Kidney (tissue), 14 donors: ENCODE measurements around the gene MBD3L5. TPM values are rescaled to one million over a fixed set of nuclear protein-coding genes. Genes with fewer than 3 reads are reported as not detected.

ENCODE experiments used
- DNase-seq, 5 donors: peaks; one replicate each; pipeline ENCODE4 v3.0.0-alpha.2; 2013 to 2020
- FAIRE-seq: peaks from 2 replicates; lab custom pipeline; 2012; peaks lifted over from hg19 to GRCh38; lab: Jason Lieb, UNC
- H3K27ac ChIP-seq, 2 donors: one replicate each; pipeline ENCODE4 v1.7.0; 2013; ENCODE audit warnings: low read depth in 2 of 2, low read length in 2 of 2, inconsistent platforms in 1 of 2
- H3K27me3 ChIP-seq: one replicate; pipeline ENCODE4 v1.7.1; 2013; ENCODE audit warnings: low read length, inconsistent platforms; ENCODE audit not compliant: control insufficient read depth, insufficient read depth
- H3K36me3 ChIP-seq, 3 donors: one replicate each; pipeline versions ENCODE4 v1.7.0 to v1.7.1; 2013; ENCODE audit warnings: low read length in 3 of 3, control low read depth in 1 of 3, inconsistent platforms in 1 of 3; ENCODE audit not compliant: insufficient read depth in 3 of 3, control insufficient read depth in 2 of 3
- H3K4me1 ChIP-seq, 3 donors: one replicate each; pipeline versions ENCODE4 v1.7.0 to v1.7.1; 2013; ENCODE audit warnings: low read length in 3 of 3, inconsistent platforms in 1 of 3, low read depth in 1 of 3; ENCODE audit not compliant: control insufficient read depth in 2 of 3, insufficient read depth in 2 of 3
- H3K4me3 ChIP-seq, 3 donors: one replicate each; pipeline versions ENCODE4 v1.7.0 to v1.8.1; 2013; ENCODE audit warnings: low read length in 3 of 3, control low read depth in 1 of 3, inconsistent platforms in 1 of 3
- H3K9ac ChIP-seq, 3 donors: one replicate each; pipeline versions ENCODE4 v1.7.0 to v1.7.1; 2013; ENCODE audit warnings: low read length in 3 of 3, control low read depth in 1 of 3, inconsistent platforms in 1 of 3
- H3K9me3 ChIP-seq, 3 donors: one replicate each; pipeline versions ENCODE4 v1.7.0 to v1.7.1; 2013; ENCODE audit warnings: low read length in 3 of 3, control low read depth in 1 of 3, inconsistent platforms in 1 of 3; ENCODE audit not compliant: control insufficient read depth in 2 of 3, insufficient read depth in 1 of 3
- CTCF ChIP-seq: IDR thresholded peaks from 3 replicates; pipeline ENCODE4 v1.5.1; 2012; ENCODE audit warnings: mild to moderate bottlenecking, moderate library complexity, borderline replicate concordance; ENCODE audit not compliant: insufficient read depth; ENCODE audit errors: extremely low read depth
- intact Hi-C: fragments of 100-400 bp; cut with DNase I; formaldehyde crosslinking; loops from one replicate; pipeline ENCODE4 v1.11.1; 2022
- polyA plus RNA-seq: library from polyadenylated mRNA; stranded (reverse); fragments of 350-450 nt; fragmentation: Illumina TruSeq; extraction: RNeasy Lipid Tissue Mini Kit (QIAGEN cat#74804); gene quantifications from one replicate; pipeline ENCODE4 v1.2.3, GENCODE V29; 2014; ENCODE audit warnings: low read depth, low replicate concordance; ENCODE audit not compliant: insufficient read depth
- total RNA-seq: library from RNA; stranded (reverse); fragmentation: NEBNext Ultra II Directional; extraction: Animal tissue kit (Norgen Biotek cat#: 25700); gene quantifications from one replicate; pipeline ENCODE4 v1.2.1, GENCODE V29; 2021
- donor health status: control.
- donor health status: control.
- donor health status: control.
- donor health status: control.
- donor health status: control.
- donor health status: DM: yes; HTN: yes; CAD: no.
- donor health status: Normal renal cell carcinoma (clear cell type).

Gene MBD3L5
- total and polyA plus RNA-seq, 2 donors from 2014 or later, result not detected

- no peaks in the 10 kb centered on the region for H3K4me1 ChIP-seq
- intact Hi-C loops, result no loop called here
- DNase-seq, result no peak
- H3K27me3 ChIP-seq, result no peaks in the 10 kb centered on the region
- no peaks in the 10 kb centered on the region for H3K36me3 ChIP-seq
- no peak for FAIRE-seq
- no peak for TF ChIP-seq CTCF
- H3K4me3 ChIP-seq, result no peak overlapping the region
- H3K27ac ChIP-seq, result no peak overlapping the region
- peaks cover 0 to 1% (median 0%) of the 10 kb centered on the region in 3 donors for H3K9me3 ChIP-seq
- no peak overlapping the region for H3K9ac ChIP-seq
These were observed 30.4 kb upstream of the MBD3L5 start for GRCh38 chr19:6999933-7000332.

- intact Hi-C loops, result no loop called here
- DNase-seq (no peak), FAIRE-seq (no peak)
- Histone ChIP-seq H3K4me3 (no peak overlapping the region), H3K9me3 (no peaks in the 10 kb centered on the region), H3K9ac (no peak overlapping the region), H3K27me3 (no peaks in the 10 kb centered on the region), H3K27ac (no peak overlapping the region), H3K4me1 (no peaks in the 10 kb centered on the region), H3K36me3 (no peaks in the 10 kb centered on the region)
- no peak for TF ChIP-seq CTCF
These were observed 30.0 kb upstream of the MBD3L5 start for GRCh38 chr19:7000333-7000732.

- H3K27ac ChIP-seq, result no peak overlapping the region
- no peak overlapping the region for H3K9ac ChIP-seq
- no peak for TF ChIP-seq CTCF
- no peak for DNase-seq
- no peaks in the 10 kb centered on the region for H3K4me1 ChIP-seq
- no peaks in the 10 kb centered on the region for H3K9me3 ChIP-seq
- no peaks in the 10 kb centered on the region for H3K36me3 ChIP-seq
- intact Hi-C loops, result no loop called here
- FAIRE-seq, result no peak
- no peak overlapping the region for H3K4me3 ChIP-seq
- no peaks in the 10 kb centered on the region for H3K27me3 ChIP-seq
These were observed 29.6 kb upstream of the MBD3L5 start for GRCh38 chr19:7000816-7001215.

- no peaks in the 10 kb centered on the region for H3K36me3 ChIP-seq
- H3K9ac ChIP-seq, result no peak overlapping the region
- DNase-seq (peak in 1 of 5 donors; percentile 37), FAIRE-seq (no peak)
- peak; percentile 63 for TF ChIP-seq CTCF
- H3K9me3 ChIP-seq, result no peaks in the 10 kb centered on the region
- H3K27me3 ChIP-seq, result no peaks in the 10 kb centered on the region
- H3K27ac ChIP-seq, result no peak overlapping the region
- H3K4me3 ChIP-seq, result no peak overlapping the region
- H3K4me1 ChIP-seq, result no peaks in the 10 kb centered on the region
- intact Hi-C loops, result no loop called here
These were observed 26.0 kb upstream of the MBD3L5 start for GRCh38 chr19:7004313-7004931.
